Suprapubic skin (tissue), 3 donors: ENCODE data around the gene TMPRSS13.

Experiments used
- CTCF ChIP-seq, 2 donors: fragments of 200-600 bp in 1 of 2; fragments of 450-650 bp in 1 of 2; sonication (generic) in 1 of 2; IDR thresholded peaks; one replicate each; pipeline ENCODE4 v1.5.1; 2016 to 2019; ENCODE audit warnings: antibody characterized with exemption in 2 of 2, mild to moderate bottlenecking in 1 of 2, moderate library complexity in 1 of 2
- POLR2A ChIP-seq, 2 donors: fragments of 450-650 bp; IDR thresholded peaks; one replicate each; pipeline ENCODE4 v1.6.1; 2017; ENCODE audit warnings: antibody characterized with exemption in 2 of 2, mild to moderate bottlenecking in 2 of 2, moderate library complexity in 2 of 2

DNA sequence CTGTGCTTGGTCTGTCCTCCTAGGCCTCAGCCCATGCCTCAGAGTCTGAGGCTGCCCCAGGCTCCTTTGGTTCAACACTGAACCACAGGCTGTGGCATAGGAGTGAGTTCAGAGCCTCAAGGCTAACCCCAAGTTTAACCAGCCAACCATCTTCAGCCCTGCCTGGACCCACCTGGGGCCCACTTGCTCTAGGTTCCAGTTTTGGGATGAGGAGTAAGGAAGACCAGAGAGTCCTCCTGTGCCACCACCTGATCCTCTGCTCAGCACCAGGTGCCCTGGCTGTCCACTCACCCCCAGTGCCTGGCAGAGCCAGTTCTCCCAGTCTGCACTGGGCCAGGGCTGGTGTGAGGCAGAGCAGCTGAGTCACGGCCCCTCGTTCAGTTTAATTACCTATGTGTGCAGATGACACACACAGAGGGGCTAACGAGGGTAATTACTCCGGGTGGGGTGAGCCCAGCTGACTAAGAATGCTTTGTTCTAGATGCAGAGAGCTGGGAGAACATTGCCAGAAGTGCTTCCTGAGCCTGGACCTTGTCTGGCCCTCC lies 12.0 kb upstream of the TMPRSS13 start:
- TF ChIP-seq CTCF (IDR thresholded peaks at IDR 0.05): no peak
- no peak for TF ChIP-seq POLR2A (IDR thresholded peaks at IDR 0.05)
